Activated naive CD8-positive, alpha-beta T cell treated with anti-CD3 and anti-CD28 coated beads, Interleukin-2, amount 50 U/mL, for 24 hours (primary cell): ENCODE measurements around the gene SLC44A4.
A peak's percentile ranks its signal among the peaks of the same experiment; 100 is the strongest.
"Not testable (repeated sequence)": the region's sequence is repeated elsewhere in the genome, so short reads cannot be mapped to it uniquely, and the experiment has no call there.

Source experiments
- ATAC-seq: fragments of 150-1000 bp; cut with Tn5 transposase; one replicate; pipeline ENCODE4 v1.10.0; 2021
- DNase-seq: peaks from one replicate; pipeline ENCODE4 v3.0.0; 2021
- H3K27ac Mint-ChIP-seq: one replicate; pipeline ENCODE4 v1.8.0; 2021; ENCODE audit warnings: mild to moderate bottlenecking, mixed read lengths
- H3K27me3 Mint-ChIP-seq: one replicate; pipeline ENCODE4 v1.8.0; 2021; ENCODE audit warnings: mixed read lengths
- H3K36me3 Mint-ChIP-seq: one replicate; pipeline ENCODE4 v1.8.0; 2021; ENCODE audit warnings: low read depth, mixed read lengths
- H3K4me1 Mint-ChIP-seq: one replicate; pipeline ENCODE4 v1.8.0; 2021; ENCODE audit warnings: mixed read lengths
- H3K4me3 Mint-ChIP-seq: one replicate; pipeline ENCODE4 v1.8.0; 2021; ENCODE audit warnings: mild to moderate bottlenecking, moderate library complexity, mixed read lengths
- H3K9me3 Mint-ChIP-seq: one replicate; pipeline ENCODE4 v1.8.0; 2021; ENCODE audit warnings: mixed read lengths

Gene SLC44A4

GRCh38 chr6:31838968-31839367 is 39.8 kb downstream of the SLC44A4 start:
- H3K36me3 Mint-ChIP-seq: peaks cover 63% of the 10 kb centered on the region
- no peaks in the 10 kb centered on the region for H3K27me3 Mint-ChIP-seq
- H3K9me3 Mint-ChIP-seq: no peaks in the 10 kb centered on the region
- H3K27ac Mint-ChIP-seq: peak overlapping the region; percentile 80
- DNase-seq: no peak
- H3K4me3 Mint-ChIP-seq: peak overlapping the region; percentile 95
- H3K4me1 Mint-ChIP-seq: peaks cover 43% of the 10 kb centered on the region
- ATAC-seq: no peak

DNA sequence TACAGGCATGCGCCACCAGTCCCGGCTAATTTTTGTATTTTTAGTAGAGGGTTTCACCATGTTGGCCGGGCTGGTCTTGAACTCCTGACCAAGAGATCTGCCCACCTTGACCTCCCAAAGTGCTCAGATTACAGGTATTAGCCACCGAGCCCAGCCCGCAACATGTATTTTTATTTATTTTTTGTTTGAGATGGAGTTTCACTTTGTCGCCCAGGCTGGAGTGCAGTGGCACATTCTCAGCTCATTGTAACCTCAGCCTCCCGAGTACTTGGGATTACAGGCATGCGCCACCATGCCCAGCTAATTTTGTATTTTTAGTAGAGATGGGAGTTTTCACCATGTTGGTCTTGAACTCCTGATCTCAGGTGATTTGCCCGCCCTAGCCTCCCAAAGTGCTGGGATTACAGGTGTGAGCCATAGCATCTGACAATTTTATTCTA is 40.7 kb downstream of the SLC44A4 start:
- ATAC-seq, H3K27me3 Mint-ChIP-seq, DNase-seq, H3K9me3 Mint-ChIP-seq: not testable (repeated sequence)
- Mint-ChIP-seq H3K4me3 (peak overlapping the region; percentile 95), H3K36me3 (peaks cover 63% of the 10 kb centered on the region), H3K4me1 (peaks cover 45% of the 10 kb centered on the region), H3K27ac (peak overlapping the region; percentile 99)

GRCh38 chr6:31837369-31838113 is 41.3 kb downstream of the SLC44A4 start:
- Mint-ChIP-seq H3K27me3 (no peaks in the 10 kb centered on the region), H3K36me3 (peaks cover 63% of the 10 kb centered on the region), H3K9me3 (no peaks in the 10 kb centered on the region), H3K4me1 (peaks cover 48% of the 10 kb centered on the region), H3K4me3 (peak overlapping the region; percentile 95), H3K27ac (peak overlapping the region; percentile 99)
- ATAC-seq (no peak), DNase-seq (no peak)

DNA sequence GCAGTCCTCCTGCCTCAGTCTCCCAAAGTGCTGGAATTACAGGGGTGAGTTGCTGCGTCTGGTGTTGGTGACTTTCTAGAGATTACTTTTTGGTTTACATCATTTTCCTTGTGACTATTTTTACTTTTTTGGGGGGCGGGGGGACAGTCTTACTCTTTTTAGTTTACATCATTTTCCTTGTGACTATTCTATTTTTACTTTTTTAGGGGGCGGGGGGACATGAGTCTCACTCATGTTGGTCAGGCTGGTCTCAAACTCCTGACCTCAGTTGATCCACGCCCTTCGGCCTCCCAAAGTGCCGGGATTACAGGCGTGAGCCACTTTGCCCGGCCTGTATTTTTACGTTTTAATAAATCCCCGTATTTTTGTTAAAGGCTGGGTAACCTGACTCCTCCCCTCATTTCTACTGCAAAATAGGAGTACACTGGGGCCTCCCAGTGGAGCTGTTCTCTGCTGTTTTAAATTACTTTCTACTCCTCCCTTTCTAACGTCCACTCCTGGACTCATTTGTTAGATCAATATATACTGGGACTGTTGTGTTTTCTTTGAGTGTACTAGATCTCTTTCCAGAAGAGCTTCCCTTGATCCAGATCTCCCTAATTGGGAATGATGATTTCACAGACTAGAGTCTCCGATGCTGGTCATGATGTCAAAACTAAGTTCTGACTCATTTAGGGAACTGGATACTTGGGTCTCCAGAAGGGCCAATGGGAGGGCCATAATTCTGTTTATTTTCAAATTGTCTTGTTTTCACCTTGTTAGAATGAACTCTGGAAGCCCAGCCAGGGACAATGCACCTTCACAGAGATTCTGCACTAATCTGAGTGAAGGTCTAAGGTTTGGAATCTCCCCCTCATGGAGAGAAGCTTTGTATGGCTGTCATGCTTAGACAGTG is 42.1 kb downstream of the SLC44A4 start:
- no peaks in the 10 kb centered on the region for H3K27me3 Mint-ChIP-seq
- H3K9me3 Mint-ChIP-seq: no peaks in the 10 kb centered on the region
- peaks cover 63% of the 10 kb centered on the region for H3K36me3 Mint-ChIP-seq
- ATAC-seq (no peak), DNase-seq (no peak)
- H3K4me1 Mint-ChIP-seq: peaks cover 50% of the 10 kb centered on the region
- H3K4me3 Mint-ChIP-seq: peak overlapping the region; percentile 95
- peak overlapping the region; percentile 99 for H3K27ac Mint-ChIP-seq

- Mint-ChIP-seq H3K4me3 (peak overlapping the region; percentile 95), H3K36me3 (peaks cover 63% of the 10 kb centered on the region), H3K27me3 (no peaks in the 10 kb centered on the region), H3K27ac (peak overlapping the region; percentile 99), H3K4me1 (peaks cover 56% of the 10 kb centered on the region), H3K9me3 (no peaks in the 10 kb centered on the region)
- ATAC-seq (no peak), DNase-seq (no peak)
Measured at GRCh38 chr6:31836047-31836473, 42.7 kb downstream of the SLC44A4 start.

- Mint-ChIP-seq H3K4me3 (peak overlapping the region; percentile 95), H3K9me3 (no peaks in the 10 kb centered on the region), H3K27me3 (no peaks in the 10 kb centered on the region), H3K4me1 (peaks cover 62% of the 10 kb centered on the region), H3K36me3 (peaks cover 60% of the 10 kb centered on the region), H3K27ac (peak overlapping the region; percentile 99)
- ATAC-seq (peak; percentile 65), DNase-seq (peak; percentile 82)
Measured at GRCh38 chr6:31834367-31835250, 44.2 kb downstream of the SLC44A4 start.

DNA sequence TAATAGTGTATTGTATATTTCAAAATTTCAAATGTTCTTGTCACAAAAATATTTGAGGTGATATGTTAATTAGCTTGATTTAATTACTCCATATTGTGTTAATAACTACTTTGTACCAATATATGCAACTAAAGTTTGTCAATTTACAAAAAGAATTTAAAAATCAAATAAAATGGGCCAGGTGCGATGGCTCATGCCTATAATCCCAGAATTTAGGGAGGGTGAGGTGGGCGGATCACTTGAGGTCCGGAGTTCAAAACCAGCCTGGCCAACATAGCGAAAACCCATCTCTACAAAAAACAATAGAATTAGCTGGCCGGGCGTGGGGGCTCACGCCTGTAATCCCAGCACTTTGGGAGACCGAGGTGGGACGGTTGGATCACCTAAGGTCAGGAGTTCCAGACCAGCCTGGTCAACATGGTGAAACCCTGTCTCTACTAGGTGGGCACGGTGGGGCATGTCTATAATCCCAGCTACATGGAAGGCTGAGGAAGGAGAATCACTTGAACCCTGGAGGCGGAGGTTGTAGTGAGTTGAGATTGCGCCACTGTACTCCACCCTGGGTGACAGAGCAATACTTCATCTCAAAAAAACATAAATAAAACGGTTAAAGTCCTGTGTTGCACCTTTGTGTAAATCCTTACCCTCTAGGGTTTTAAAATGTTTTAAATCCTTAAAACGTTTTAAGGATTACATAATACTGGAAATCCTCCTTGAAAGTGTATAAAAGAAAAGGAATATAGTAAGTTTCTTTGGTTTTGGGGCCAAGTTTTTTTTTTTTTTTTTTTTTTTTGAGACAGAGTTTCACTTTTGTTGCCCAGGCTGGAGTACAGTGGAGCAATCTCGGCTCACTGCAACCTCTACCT is 47.2 kb downstream of the SLC44A4 start:
- H3K4me1 Mint-ChIP-seq: peaks cover 48% of the 10 kb centered on the region
- no peak for ATAC-seq
- peaks cover 30% of the 10 kb centered on the region for H3K36me3 Mint-ChIP-seq
- DNase-seq: no peak
- H3K4me3 Mint-ChIP-seq: peak overlapping the region; percentile 87
- H3K27ac Mint-ChIP-seq: no peak overlapping the region
- H3K27me3 Mint-ChIP-seq: peaks cover 4% of the 10 kb centered on the region
- H3K9me3 Mint-ChIP-seq: no peaks in the 10 kb centered on the region

GRCh38 chr6:31830886-31831335 is 47.9 kb downstream of the SLC44A4 start:
- peaks cover 4% of the 10 kb centered on the region for H3K27me3 Mint-ChIP-seq
- ATAC-seq: no peak
- H3K4me3 Mint-ChIP-seq: peak overlapping the region; percentile 87

GRCh38 chr6:31829633-31830283 is 49.0 kb downstream of the SLC44A4 start:
- H3K27me3 Mint-ChIP-seq: peaks cover 4% of the 10 kb centered on the region
- no peak for ATAC-seq
- H3K27ac Mint-ChIP-seq: peak overlapping the region; percentile 88
- peak overlapping the region; percentile 87 for H3K4me3 Mint-ChIP-seq
- peaks cover 12% of the 10 kb centered on the region for H3K36me3 Mint-ChIP-seq
- DNase-seq: no peak
- H3K4me1 Mint-ChIP-seq: peaks cover 51% of the 10 kb centered on the region
- no peaks in the 10 kb centered on the region for H3K9me3 Mint-ChIP-seq

More at GRCh38 chr6:31830886-31831335, 47.9 kb downstream of the SLC44A4 start:
- peaks cover 23% of the 10 kb centered on the region for H3K36me3 Mint-ChIP-seq
- peak overlapping the region; percentile 88 for H3K27ac Mint-ChIP-seq
- peaks cover 46% of the 10 kb centered on the region for H3K4me1 Mint-ChIP-seq
- DNase-seq: no peak
- H3K9me3 Mint-ChIP-seq: no peaks in the 10 kb centered on the region

DNA sequence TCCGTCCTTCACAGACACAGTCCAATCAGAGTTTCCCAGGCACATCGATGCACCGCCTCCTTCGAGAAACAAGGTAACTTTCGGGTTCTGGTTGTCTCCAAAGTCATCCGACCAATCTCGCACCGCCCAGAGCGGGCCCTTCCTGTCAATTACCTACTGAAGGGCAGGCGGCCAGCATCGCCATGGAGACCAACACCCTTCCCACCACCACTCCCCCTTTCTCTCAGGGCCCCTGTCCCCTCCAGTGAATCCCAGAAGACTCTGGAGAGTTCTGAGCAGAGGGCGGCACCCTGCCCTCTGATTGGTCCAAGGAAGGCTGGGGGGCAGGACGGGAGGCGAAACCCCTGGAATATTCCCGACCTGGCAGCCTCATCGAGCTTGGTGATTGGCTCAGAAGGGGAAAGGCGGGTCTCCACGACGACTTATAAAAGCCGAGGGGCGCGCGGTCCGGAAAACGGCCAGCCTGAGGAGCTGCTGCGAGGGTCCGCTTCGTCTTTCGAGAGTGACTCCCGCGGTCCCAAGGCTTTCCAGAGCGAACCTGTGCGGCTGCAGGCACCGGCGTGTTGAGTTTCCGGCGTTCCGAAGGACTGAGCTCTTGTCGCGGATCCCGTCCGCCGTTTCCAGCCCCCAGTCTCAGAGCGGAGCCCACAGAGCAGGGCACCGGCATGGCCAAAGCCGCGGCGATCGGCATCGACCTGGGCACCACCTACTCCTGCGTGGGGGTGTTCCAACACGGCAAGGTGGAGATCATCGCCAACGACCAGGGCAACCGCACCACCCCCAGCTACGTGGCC is 51.3 kb downstream of the SLC44A4 start, which contains the start of gene HSPA1B:
HSPA1B (plus strand) TSS at position 453 of the 794 bp plus-strand sequence; CDS start at position 666, 213 bp downstream.
- Mint-ChIP-seq H3K4me3 (peak within 1 kb of the TSS; percentile 86), H3K36me3 (peaks cover 9% of the 10 kb centered on the region), H3K4me1 (peaks cover 54% of the 10 kb centered on the region), H3K27ac (peak within 1 kb of the TSS; percentile 97), H3K9me3 (no peaks in the 10 kb centered on the region), H3K27me3 (peaks cover 4% of the 10 kb centered on the region)
- DNase-seq (peak; percentile 92), ATAC-seq (peak; percentile 90)

- ATAC-seq (peak; percentile 8), DNase-seq (no peak)
- H3K9me3 Mint-ChIP-seq: no peaks in the 10 kb centered on the region
- H3K4me1 Mint-ChIP-seq: peaks cover 60% of the 10 kb centered on the region
- H3K36me3 Mint-ChIP-seq: peaks cover 9% of the 10 kb centered on the region
- peak overlapping the region; percentile 97 for H3K27ac Mint-ChIP-seq
- H3K4me3 Mint-ChIP-seq: peak overlapping the region; percentile 86
- H3K27me3 Mint-ChIP-seq: peaks cover 4% of the 10 kb centered on the region
Measured at GRCh38 chr6:31826793-31827285, 52.0 kb downstream of the SLC44A4 start.

- H3K36me3 Mint-ChIP-seq: peaks cover 7% of the 10 kb centered on the region
- H3K9me3 Mint-ChIP-seq: no peaks in the 10 kb centered on the region
- H3K4me3 Mint-ChIP-seq: no peak overlapping the region
- DNase-seq: no peak
- no peak for ATAC-seq
- H3K27ac Mint-ChIP-seq: peak overlapping the region; percentile 97
- peaks cover 58% of the 10 kb centered on the region for H3K4me1 Mint-ChIP-seq
- H3K27me3 Mint-ChIP-seq: peaks cover 4% of the 10 kb centered on the region
Measured at GRCh38 chr6:31825553-31825952, 53.2 kb downstream of the SLC44A4 start.
